HG02623 (cell line): Measurements from ENCODE around the gene CCDC183.

ENCODE experiments used
- ATAC-seq: cut with Tn5 transposase; IDR thresholded peaks from one replicate; pipeline ENCODE4 v1.9.1; 2021; ENCODE audit warnings: moderate library complexity; ENCODE audit not compliant: unreplicated experiment

Gene CCDC183

GRCh38 chr9:136847826-136848392 is 51.8 kb downstream of the CCDC183 start:
- ATAC-seq: no peak

- ATAC-seq: no peak
These were observed 52.4 kb downstream of the CCDC183 start for GRCh38 chr9:136848393-136849037.

GRCh38 chr9:136849038-136849959 is 53.2 kb downstream of the CCDC183 start, which contains the start of gene PHPT1:
Gene PHPT1 (plus strand): TSS chr9:136849409. CDS start chr9:136849431, 22 bp downstream.
- ATAC-seq: peak; percentile 75

GRCh38 chr9:136849960-136850865 is 54.1 kb downstream of the CCDC183 start:
- ATAC-seq: no peak

DNA sequence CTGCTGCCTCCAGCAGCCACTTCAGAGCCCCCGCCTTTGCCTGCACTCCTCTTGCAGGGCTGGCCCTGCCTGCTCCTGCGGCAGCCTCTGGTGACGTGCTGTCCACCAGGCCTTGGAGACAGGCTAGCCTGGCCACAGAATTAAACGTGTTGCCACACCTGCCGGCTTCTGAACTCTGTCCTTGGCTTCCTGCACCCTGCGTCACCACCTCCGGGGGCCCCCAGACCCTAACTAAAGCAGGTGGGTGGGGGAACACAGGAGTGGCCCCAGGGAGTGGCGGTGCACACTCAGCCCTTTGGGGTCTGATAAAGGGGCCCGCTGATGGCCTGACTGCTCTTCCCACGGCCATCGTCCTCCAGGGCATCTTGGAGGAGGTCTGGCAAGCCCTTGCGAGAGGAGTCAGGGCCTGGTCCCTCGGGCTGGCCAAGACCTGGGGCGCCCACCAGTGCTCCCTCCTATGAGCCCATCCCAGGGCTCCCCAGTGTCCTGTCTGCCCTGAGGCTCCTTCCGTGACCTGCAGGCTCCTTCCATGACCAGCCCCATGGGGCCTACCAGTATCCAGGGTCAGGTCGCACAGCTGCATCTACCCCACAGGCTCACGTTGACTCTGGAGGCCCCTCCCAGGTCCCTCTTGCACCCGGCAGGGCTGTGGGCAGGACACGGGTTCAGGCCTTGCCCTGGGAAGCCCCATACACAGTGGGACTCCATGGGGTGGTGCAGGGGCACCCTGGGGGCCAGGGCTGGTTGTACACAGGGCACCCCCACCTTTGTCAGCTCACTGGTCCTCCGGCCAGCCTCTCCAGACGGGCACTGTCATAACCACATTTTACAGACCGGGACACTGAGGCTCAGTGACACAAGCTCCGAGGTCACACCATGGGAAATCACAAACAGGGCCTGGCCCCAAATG is 55.0 kb downstream of the CCDC183 start:
- ATAC-seq: no peak

- ATAC-seq: no peak
These were observed 56.0 kb downstream of the CCDC183 start, which contains the start of gene MAMDC4 for GRCh38 chr9:136851941-136852663. Gene MAMDC4 (plus strand): TSS chr9:136852346. CDS start chr9:136852417, 71 bp downstream.

DNA sequence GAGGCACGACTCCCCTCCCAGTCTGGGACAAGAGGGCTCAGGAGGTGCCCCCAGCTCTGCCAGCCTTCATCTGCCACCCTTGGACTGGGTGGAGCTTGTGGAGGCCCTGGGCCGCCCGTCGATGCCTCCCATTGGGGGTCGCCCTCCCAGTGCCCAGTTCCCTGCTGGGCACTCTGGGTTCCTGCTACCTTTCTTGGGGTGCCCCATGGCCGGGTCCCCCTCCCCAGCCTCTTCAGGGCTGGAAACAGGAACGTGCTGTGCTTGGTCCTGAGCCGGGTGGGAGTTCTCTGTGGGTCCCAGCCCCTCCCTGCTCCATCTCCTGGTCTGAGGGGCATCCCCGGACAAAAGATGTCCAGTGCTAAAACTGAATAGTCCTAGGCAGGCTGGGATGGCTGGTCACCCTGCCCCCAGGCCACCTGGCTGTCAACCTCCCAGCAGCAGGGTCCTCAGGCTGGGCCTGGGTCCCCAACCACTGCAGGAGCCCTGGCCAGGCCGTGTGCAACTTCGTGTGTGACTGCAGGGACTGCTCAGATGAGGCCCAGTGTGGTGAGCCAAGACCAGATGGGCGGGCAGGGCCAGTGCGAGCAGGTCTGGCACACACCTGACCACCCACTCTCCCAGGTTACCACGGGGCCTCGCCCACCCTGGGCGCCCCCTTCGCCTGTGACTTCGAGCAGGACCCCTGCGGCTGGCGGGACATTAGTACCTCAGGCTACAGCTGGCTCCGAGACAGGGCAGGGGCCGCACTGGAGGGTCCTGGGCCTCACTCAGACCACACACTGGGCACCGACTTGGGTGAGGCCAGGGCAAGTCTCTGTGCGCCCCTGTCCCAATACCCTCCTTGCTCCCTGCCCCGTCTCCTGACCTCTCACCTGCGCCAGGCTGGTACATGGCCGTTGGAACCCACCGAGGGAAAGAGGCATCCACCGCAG is 56.8 kb downstream of the CCDC183 start:
- no peak for ATAC-seq

- ATAC-seq: no peak
These were observed 57.5 kb downstream of the CCDC183 start for GRCh38 chr9:136853596-136854112.

DNA sequence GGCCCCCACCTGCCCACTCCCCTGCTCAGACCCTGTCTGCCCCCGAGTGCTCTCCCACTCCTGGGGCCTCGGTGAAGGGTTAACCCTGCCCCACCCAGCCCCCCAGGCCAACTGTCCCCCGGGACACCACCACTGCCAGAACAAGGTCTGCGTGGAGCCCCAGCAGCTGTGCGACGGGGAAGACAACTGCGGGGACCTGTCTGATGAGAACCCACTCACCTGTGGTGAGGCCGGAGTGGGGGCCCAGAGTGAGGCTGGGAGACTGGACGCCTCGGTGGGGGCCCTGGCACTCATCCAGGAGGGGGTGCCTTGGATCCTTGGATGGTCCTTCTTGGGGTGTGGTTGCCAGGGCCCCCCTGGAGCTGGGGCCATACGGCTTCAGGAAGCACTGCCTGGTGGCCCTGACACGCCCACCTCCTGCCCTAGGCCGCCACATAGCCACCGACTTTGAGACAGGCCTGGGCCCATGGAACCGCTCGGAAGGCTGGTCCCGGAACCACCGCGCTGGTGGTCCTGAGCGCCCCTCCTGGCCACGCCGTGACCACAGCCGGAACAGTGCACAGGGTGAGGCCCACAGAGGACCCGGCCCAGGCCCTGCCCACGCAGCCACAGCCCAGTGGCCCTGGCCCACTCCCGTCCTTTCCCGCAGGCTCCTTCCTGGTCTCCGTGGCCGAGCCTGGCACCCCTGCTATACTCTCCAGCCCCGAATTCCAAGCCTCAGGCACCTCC is 58.1 kb downstream of the CCDC183 start:
- ATAC-seq: no peak

- no peak for ATAC-seq
These were observed 58.8 kb downstream of the CCDC183 start for GRCh38 chr9:136854842-136855460.

GRCh38 chr9:136855461-136856078 is 59.4 kb downstream of the CCDC183 start:
- no peak for ATAC-seq

GRCh38 chr9:136856079-136856476 is 59.9 kb downstream of the CCDC183 start:
- ATAC-seq: no peak

DNA sequence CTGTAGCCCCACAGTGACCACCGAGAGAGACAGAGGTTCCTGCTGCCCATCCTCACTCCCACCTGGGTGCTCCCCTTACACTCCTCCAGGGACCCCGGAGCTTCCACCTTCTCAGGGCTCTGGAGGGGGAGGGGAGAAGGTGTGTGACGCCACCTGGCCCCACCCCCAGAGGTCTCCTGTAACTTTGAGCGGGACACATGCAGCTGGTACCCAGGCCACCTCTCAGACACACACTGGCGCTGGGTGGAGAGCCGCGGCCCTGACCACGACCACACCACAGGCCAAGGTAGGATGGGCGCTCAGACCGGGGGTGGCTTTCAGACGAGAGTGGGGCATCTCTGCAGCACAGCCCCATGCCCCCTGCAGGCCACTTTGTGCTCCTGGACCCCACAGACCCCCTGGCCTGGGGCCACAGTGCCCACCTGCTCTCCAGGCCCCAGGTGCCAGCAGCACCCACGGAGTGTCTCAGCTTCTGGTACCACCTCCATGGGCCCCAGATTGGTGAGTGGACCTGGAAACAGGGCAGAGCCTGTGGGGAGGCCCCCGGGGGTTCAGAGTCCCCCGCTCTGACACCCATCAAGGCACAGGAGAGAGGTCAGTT is 60.5 kb downstream of the CCDC183 start:
- ATAC-seq: no peak

DNA sequence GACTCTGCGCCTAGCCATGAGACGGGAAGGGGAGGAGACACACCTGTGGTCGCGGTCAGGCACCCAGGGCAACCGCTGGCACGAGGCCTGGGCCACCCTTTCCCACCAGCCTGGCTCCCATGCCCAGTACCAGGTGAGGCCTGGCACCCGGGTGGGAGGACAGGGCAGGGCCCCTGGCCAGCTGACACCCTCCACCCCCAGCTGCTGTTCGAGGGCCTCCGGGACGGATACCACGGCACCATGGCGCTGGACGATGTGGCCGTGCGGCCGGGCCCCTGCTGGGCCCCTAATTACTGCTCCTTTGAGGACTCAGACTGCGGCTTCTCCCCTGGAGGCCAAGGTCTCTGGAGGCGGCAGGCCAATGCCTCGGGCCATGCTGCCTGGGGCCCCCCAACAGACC is 61.0 kb downstream of the CCDC183 start:
- no peak for ATAC-seq
